ENCODE data around the gene NDFIP1. TPM values are rescaled to one million over a fixed set of nuclear protein-coding genes. Genes with fewer than 3 reads are reported as not detected.

Gene NDFIP1
- total and polyA plus RNA-seq, 10 of the 15 experiments (the other 5 are each of a cell fraction or from before 2014, with no cell fraction given), result 0.08 to 2.7 (median 0.92) TPM

DNA sequence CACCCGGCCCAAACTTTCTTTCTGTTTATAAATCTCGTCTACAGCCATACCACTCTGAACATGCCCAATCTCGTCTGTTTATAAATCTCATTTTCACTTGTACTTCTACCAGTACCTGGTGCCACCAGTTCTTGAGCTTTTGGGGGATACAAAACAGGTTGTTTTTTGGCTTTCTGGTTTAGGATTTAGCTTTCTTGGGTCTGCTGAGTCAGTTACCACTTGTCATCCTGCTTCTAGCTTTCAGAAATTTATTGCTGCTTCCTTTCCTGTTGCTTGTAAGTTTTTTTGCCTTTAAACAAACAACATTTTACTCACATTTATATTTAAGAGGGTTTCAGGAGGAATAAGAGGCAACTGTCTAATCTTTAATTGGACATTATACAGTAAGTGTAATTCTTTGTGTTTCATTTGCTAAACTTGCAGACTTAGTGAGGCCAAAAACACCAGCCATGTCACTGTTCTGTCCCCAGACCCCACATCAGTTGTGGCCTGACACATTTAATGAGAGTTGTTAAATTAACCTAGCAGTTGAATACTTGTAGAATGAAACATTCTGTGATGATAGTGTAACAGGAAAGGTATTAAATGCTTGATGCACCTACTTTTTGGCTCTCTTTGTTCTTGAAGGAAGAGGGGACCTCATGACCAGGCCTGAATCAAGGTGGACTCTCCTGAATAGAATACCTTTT is 11.8 kb downstream of the NDFIP1 start (continued):
- no peak for TF ChIP-seq BCL3 (IDR thresholded peaks at IDR 0.05; ENCODE audit: borderline replicate concordance, insufficient read depth, low read depth, low read length, poor library complexity, severe bottlenecking)
- TF ChIP-seq RUNX3 (IDR thresholded peaks at IDR 0.05; ENCODE audit: low read length), result no peak
- TF ChIP-seq PAX5 (IDR thresholded peaks at IDR 0.05; ENCODE audit: borderline replicate concordance, low read depth, low read length), result no peak

GRCh38 chr5:142122121-142122520 is 13.5 kb downstream of the NDFIP1 start:
- no peak overlapping the region for H3K4me3 ChIP-seq
- SMC1A ChIA-PET (ENCODE audit: uncharacterized antibody, unreplicated experiment), result no interaction called here

More at GRCh38 chr5:142122121-142122520, 13.5 kb downstream of the NDFIP1 start:
- H3K4me2 ChIP-seq (ENCODE audit: control insufficient read depth, insufficient read depth), result no peak overlapping the region
- BruUV-seq (replicated peaks), result no TSS peak
- TF ChIP-seq CEBPZ (IDR thresholded peaks at IDR 0.05; ENCODE audit: low read depth, low read length), result no peak
- TF ChIP-seq BCL11A (IDR thresholded peaks at IDR 0.05; ENCODE audit: low read depth, low read length), result no peak
- H3K27ac ChIP-seq (ENCODE audit: control insufficient read depth, insufficient read depth), result no peak overlapping the region
- no peaks in the 10 kb centered on the region; the same call in 1 of the 3 replicates for H3K9me3 ChIP-seq (replicated peaks; ENCODE audit: control insufficient read depth, insufficient read depth, low read length)
- H3K27me3 ChIP-seq (replicated peaks in 1 of 2; ENCODE audit: control insufficient read depth in 2 of 2, insufficient read depth in 2 of 2, low read length in 1 of 2), result no peaks in the 10 kb centered on the region; a peak in 1 of 4 replicates
- RAD21 ChIA-PET (ENCODE audit: unreplicated experiment), result no interaction called here
- H3K79me2 ChIP-seq (ENCODE audit: control insufficient read depth, insufficient read depth, low read length), result no peaks in the 10 kb centered on the region
- in situ Hi-C loops (cut with MboI), result no loop called here
- WGBS (ENCODE audit: insufficient coverage, insufficient replicate concordance, low lambda C conversion rate, missing lambda C conversion rate), result 67% methylated on average over 1 of the region's 1 CpG
- CTCF ChIA-PET, result no interaction called here
- DNase-seq (ENCODE audit: low read depth, low spot score), result no peak
- no peak for ATAC-seq
- POLR2A ChIA-PET, result no interaction called here
- H3K36me3 ChIP-seq (ENCODE audit: control insufficient read depth in 2 of 2, insufficient read depth in 2 of 2, low read length in 1 of 2), result no peaks in the 10 kb centered on the region
- H3K9ac ChIP-seq (ENCODE audit: control insufficient read depth, insufficient read depth, low read length), result no peak overlapping the region
- no peaks in the 10 kb centered on the region for H3K4me1 ChIP-seq (ENCODE audit: control insufficient read depth, insufficient read depth, low read length)
- FAIRE-seq, result no peak
- no peak overlapping the region for H2AFZ ChIP-seq (ENCODE audit: control insufficient read depth, low read depth, low read length)
- intact Hi-C loops (cut with micrococcal nuclease; ENCODE audit: unreplicated experiment), result no loop called here
- no peaks in the 10 kb centered on the region for H4K20me1 ChIP-seq (ENCODE audit: control insufficient read depth, insufficient read depth)

Measured in GM12878 (cell line).